Stimulated activated CD8-positive, alpha-beta memory T cell treated with anti-CD3 and anti-CD28 coated beads, Interleukin-7, amount 100 ng/mL, for 24 hours (primary cell): ENCODE data around the gene GRIK3.

Experiments used
- DNase-seq: peaks from one replicate; pipeline ENCODE4 v3.0.0-alpha.2; 2020; ENCODE audit warnings: low read depth

The GRIK3 gene

GRCh38 chr1:37043101-37043500 is 8.8 kb upstream of the GRIK3 start:
- no peak for DNase-seq

DNA sequence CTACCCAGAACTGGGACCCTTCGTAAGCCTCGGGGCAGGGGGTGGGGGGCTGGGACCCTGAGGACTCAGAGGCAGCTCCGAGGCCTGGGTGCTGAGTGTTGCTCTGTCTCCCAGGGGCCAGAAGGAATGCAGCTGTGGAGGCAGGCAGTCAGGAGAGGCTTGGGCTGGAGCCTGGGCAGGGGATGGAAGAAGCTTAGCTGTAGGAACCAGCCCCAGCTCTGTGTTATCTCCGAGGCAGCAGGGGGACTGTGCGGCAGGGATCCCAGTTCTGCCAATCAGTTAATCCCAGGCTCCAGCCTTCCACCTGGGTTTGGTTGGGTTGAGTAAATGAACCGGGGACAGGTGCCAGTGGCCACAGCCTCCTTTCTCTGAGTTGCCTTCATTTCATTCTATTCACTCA is 8.2 kb upstream of the GRIK3 start:
- no peak for DNase-seq

GRCh38 chr1:37041483-37041882 is 7.2 kb upstream of the GRIK3 start:
- DNase-seq: no peak

GRCh38 chr1:37040773-37041172 is 6.5 kb upstream of the GRIK3 start:
- DNase-seq: no peak

- DNase-seq: no peak
These were observed 5.9 kb upstream of the GRIK3 start for GRCh38 chr1:37040261-37040660.

GRCh38 chr1:37038227-37039093 is 4.1 kb upstream of the GRIK3 start:
- no peak for DNase-seq

DNA sequence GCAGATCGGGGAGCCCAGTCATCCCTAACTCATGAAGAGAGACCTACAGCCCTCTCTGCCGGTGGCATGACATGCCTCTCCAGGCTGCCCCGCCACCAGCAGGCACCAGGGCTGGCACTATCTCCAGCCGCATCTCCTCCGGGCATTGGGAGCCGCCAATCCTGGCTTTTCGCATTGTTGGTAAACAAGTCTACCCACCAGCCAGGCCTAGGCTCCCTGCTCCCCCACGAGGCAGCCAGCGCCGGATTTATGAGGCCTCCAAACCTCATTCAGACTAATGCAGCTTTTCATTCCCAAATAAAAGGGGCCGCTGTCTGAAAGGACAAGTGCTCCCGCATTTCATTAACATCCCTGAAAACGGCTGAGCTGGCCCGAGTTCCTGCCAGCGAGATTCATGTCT is 3.4 kb upstream of the GRIK3 start:
- no peak for DNase-seq

DNA sequence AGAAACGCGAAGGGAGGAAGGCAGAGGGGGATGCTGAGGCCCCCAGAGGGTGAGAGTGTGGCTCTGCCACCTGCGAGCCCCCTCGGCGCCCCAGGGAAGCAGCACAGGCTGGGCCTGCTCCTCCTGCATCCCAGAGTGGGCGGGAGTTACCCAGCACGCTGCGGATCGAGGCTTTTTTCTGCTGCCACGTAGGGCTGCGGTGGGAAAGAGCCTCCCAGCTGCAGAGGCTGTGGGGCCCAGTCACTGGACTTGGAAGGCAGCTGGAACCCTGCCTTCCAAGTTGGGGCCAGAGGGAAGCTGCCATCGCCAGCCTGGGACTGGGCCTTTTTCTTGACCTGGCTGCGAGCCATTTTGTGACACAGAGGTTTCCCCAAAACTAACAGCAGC is 2.3 kb upstream of the GRIK3 start:
- DNase-seq: no peak

DNA sequence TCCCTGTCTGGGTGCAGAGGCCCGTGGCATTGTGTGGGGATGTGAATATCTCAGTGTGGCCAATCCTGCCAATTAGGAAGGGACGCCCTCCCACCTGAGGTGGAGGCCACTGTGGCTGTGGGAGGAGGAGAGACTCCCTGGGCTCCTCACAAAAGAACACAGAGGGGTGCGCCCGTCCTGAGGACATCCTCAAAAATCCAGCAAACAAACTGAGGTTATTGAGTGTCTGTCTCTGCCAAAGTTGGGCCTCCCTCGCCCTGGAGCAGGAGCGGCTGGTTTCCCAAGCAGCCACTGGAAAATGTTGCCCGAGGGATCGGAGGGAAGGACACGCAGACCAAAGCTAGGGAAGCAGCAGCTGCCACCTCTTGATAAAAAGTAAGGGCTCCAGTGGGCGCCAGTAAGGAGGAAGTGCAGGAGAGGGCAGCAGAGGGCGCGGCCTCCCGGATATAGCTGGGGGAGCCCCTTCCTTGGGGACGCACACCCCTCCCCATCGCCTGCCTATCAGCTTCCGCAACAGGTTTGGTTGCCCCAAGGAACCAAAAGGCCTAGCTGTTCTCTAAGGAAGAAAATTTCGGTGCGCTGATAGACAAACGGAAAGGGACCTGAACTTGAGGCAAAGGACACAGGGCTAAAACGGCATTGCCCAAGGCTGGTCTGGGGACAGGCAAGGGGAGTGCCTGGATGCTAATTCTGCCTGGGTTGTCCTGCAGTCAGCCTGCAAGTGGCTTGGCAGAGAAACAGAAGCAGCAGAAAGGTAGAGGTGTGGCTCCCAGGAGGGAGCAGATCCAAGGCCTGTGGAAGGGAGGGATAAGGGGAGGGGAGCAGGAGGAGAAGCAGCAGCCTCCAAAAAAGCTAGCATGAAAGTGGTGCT is 1.7 kb upstream of the GRIK3 start:
- DNase-seq: no peak

DNA sequence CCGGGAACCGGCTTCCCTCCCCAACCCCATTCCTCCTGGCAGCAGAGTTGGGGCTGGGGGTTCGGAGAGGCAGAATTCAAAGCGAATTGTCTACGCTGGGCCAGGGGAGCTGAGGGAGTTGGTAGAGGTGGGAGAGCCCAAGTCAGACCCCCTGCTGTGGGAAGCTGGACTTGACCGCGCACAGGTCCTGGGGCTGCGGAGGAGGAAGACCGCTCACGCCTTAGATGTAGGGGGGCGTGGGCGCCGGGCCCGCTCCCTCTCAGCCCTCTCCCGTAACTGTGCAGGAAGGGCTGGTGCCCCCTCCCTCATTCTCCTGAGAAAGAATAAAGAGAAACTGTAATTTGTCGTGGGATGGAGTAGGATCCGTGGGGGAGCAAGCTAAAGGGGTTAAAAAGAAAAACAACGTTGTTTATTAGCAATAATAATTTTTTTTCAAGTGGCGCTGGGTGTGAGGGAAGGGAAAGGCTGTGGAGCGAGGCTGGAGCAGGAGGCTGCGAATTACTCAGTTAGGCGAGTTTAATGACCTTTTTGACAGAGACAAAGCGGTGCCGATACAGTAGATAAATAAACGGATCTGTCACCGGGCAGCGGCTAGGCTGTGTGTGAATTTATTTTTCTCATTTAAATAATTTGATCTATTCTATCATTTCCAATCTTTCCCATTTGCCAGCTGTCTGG is 838 bp upstream of the GRIK3 start:
- DNase-seq: no peak

DNA sequence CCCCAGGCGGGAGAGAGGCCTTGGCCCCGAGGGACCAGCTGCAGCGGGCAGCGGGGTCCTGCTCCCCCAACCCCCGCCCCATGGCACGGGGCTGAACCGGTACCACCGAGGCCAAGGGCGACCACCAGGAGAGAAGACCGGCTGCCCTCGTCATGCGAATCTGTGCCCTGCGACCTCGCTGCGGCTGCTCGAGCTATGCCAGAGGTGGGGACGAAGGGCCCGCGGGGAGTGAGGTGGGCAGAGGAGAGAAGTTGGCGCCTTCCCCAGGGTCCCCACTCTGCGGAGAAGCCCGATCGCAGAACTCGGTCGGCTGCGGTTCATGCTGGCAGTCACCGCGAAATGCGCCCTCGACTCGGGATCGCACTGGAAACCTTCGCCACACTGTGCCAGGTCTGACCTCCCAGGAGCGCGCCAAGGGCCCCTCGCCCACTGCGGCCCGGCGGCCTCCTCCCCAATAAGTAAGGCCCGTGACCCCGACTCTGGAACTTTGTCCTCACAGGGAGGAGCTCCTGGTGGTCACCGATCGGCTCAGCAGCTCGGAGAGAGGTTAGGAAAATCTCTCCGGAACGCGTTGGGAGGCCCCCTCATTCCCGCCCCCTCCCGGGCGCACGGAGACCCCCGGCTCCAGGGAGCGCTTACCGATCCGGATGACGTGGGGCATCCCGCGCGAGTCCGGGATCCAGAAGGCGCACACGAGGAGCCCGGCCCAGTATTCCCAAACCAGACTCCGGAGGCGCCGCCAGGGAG is 787 bp downstream of the GRIK3 start:
- DNase-seq: no peak

DNA sequence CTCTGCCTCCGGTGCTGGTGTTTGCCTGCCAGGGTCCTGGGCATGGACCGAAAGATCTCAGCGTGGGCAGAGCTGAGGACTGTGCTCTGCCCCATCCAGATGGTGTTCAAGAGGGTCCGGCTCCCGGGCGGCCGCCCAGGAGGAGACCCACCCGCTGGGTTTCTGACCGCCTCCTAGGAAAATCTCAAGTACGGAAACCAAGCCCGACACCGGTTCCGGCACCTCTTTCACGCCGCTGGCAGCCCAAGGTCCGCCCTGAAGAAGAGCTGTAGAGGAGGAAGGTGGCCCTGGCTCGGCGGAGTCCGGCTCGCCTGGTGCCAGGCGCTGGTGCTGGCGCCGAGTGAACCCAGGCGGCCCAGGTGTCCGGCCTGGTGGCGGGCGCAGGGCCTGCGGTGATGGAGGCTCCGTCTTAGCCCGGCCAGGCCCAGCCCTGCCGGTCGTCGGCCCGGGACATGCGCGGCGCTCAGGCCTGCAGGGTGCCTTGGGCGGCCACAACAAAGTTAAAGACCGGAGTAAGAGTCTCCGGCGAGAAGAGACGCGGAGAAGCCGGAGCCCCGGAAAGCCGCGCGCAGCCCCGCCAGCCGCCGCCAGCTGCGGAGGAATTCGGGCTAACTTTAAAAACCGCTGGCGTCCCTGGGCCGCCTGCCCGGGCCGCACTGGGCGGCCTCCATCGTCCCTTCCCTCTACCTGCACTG is 1.5 kb downstream of the GRIK3 start:
- DNase-seq: no peak

- DNase-seq: no peak
These were observed 2.4 kb downstream of the GRIK3 start for GRCh38 chr1:37031871-37032270.

GRCh38 chr1:37031429-37031828 is 2.9 kb downstream of the GRIK3 start:
- DNase-seq: no peak

DNA sequence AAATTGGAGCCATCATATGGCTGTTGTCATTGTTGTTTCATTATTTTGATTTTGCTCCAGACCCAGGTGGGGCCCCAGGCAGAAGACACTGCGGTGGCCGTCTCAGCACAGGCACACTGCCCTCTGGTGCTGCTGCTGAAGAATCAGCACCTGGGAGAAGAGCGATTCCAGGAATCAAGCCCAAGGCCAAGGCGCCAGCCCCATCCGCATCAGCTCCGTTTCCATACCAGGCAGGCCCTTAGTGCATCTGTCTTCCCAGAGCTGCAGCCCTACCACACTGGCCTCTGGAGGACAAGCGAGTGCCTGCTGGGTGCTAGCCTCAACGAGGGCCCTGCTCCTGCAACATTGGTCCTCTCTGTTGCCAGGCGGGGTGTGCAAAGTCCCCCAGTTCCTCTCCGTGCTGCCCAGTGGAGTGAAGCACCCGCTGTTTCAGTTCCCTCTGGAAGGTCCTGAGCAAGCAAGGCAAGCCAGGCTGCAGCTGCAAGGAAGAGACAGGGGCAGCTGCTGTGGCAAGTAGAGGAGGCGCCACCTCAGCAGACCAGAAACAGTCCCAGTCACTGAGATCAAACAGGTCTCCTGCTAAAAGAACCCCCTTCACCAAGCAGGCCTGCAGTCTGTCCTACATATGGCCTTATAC is 5.2 kb downstream of the GRIK3 start:
- no peak for DNase-seq

DNA sequence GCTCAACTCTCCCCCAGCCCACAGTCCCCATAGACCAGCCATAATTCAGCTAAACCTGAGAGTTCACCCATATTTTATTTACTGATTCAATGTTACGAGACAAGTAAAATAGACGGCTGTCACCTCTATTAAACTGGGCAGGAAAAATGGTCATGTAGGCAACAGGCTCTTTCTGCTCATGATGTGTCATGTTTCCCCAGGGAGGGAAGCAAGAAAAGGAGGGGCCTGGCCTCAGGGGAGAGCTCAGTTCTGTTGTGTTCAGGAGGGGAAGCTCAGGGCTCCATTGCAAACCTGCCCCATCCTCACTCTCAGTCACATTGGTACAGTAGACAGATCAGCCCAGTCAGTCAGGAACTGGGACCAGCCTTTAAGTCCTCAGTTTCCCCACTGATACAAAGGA is 12.8 kb downstream of the GRIK3 start:
- DNase-seq: no peak

GRCh38 chr1:37020653-37021277 is 13.6 kb downstream of the GRIK3 start:
- no peak for DNase-seq

GRCh38 chr1:37018510-37018909 is 15.8 kb downstream of the GRIK3 start:
- no peak for DNase-seq

DNA sequence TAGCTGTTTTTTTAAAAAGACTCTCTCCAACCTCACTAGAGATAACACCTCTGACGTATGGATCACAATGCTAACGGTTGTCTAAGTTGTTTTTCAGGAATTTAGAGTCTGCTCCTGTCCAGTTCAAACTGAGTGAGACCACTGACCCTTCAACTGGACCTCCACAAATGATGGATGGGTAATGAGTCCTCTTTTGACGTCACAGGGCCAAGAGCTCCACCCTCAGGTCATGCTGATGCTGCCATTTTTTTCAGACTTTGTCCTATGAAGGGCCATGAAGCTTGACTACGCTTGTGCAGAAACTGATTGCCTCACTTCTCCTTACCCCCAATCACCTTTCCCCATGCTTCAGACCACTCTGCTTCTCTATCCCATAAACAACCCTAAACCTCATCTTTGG is 16.6 kb downstream of the GRIK3 start:
- DNase-seq: no peak

GRCh38 chr1:37016121-37016520 is 18.2 kb downstream of the GRIK3 start:
- DNase-seq: no peak
